H1 (cell line): ENCODE measurements around the gene SCGB2B2. TPM values are rescaled to one million over a fixed set of nuclear protein-coding genes. Genes with fewer than 3 reads are reported as not detected.
"Not testable (repeated sequence)": the region's sequence is repeated elsewhere in the genome, so short reads cannot be mapped to it uniquely, and the experiment has no call there.

Source experiments
- CTCF ChIA-PET: fragments of 300-600 bp; sonication (Branson Sonifier 250); formaldehyde crosslinking; loops from one replicate; lab custom pipeline; 2021; ENCODE audit not compliant: partially characterized antibody; lab: Charles Lee
- POLR2A ChIA-PET: fragments of 300-600 bp; sonication (Branson Sonifier 250); formaldehyde crosslinking; loops from one replicate; lab custom pipeline; 2021; ENCODE audit warnings: inconsistent platforms; ENCODE audit not compliant: partially characterized antibody; lab: Charles Lee
- DNase-seq, 2 experiments: peaks; one replicate each; pipeline versions ENCODE4 v3.0.0 to v3.0.0-alpha.2; 2010 to 2022; ENCODE audit warnings: low spot score in 2 of 2, low read depth in 1 of 2, mixed read lengths in 1 of 2
- FAIRE-seq: peaks from 2 replicates; lab custom pipeline; 2011; peaks lifted over from hg19 to GRCh38; lab: Jason Lieb, UNC
- H2AFZ ChIP-seq: 2 replicates; pipeline ENCODE4 v1.8.1; 2012; ENCODE audit warnings: low read length, inconsistent platforms
- H2AK5ac ChIP-seq: 2 replicates; pipeline ENCODE4 v1.6.1; 2013; ENCODE audit warnings: low read depth, low read length
- H2BK120ac ChIP-seq: replicated peaks from 2 replicates; pipeline ENCODE3; 2013; ENCODE audit warnings: low read depth, low read length, inconsistent platforms
- H2BK12ac ChIP-seq: 2 replicates; pipeline ENCODE4 v1.6.1; 2013; ENCODE audit warnings: low read depth, low read length
- H2BK15ac ChIP-seq: 2 replicates; pipeline ENCODE4 v1.6.1; 2013; ENCODE audit warnings: low read length
- H2BK20ac ChIP-seq: 2 replicates; pipeline ENCODE4 v1.6.1; 2013; ENCODE audit warnings: low read length
- H2BK5ac ChIP-seq: 2 replicates; pipeline ENCODE4 v1.6.1; 2013; ENCODE audit warnings: low read depth, low read length
- H3K14ac ChIP-seq: 2 replicates; pipeline ENCODE4 v1.6.1; 2013; ENCODE audit warnings: inconsistent platforms; ENCODE audit not compliant: insufficient read length
- H3K18ac ChIP-seq: 2 replicates; pipeline ENCODE4 v1.6.1; 2013; ENCODE audit warnings: low read length; ENCODE audit errors: extremely low read depth
- H3K23ac ChIP-seq: 2 replicates; pipeline ENCODE4 v1.6.1; 2013; ENCODE audit warnings: inconsistent platforms; ENCODE audit not compliant: insufficient read length
- H3K23me2 ChIP-seq: 2 replicates; pipeline ENCODE4 v1.6.1; 2013; ENCODE audit warnings: low read depth, low read length
- H3K27ac ChIP-seq: 2 replicates; pipeline ENCODE4 v1.6.1; 2011; ENCODE audit warnings: low read depth, low read length, inconsistent platforms
- H3K27me3 ChIP-seq, 4 experiments: replicated peaks in 1 of 4; 1 replicate in 1 of 4; 2 replicates in 3 of 4; pipeline versions ENCODE4 v1.6.1 to v1.8.1; 2011 to 2013; ENCODE audit warnings: low read length in 3 of 4, mild to moderate bottlenecking in 3 of 4, inconsistent platforms in 2 of 4, mixed read lengths in 2 of 4, moderate library complexity in 1 of 4; ENCODE audit not compliant: control insufficient read depth in 3 of 4, insufficient read depth in 3 of 4; ENCODE audit errors: extremely low read depth in 1 of 4
- H3K36me3 ChIP-seq, 4 experiments: 2 replicates each; pipeline versions ENCODE4 v1.6.1 to v1.8.1; 2011 to 2013; ENCODE audit warnings: mild to moderate bottlenecking in 4 of 4, low read length in 3 of 4, moderate library complexity in 2 of 4, control low read depth in 1 of 4, inconsistent platforms in 1 of 4; ENCODE audit not compliant: insufficient read depth in 4 of 4, control insufficient read depth in 2 of 4
- H3K4ac ChIP-seq: replicated peaks from 2 replicates; pipeline ENCODE3; 2013; ENCODE audit warnings: low read length, low read depth, mixed read lengths, inconsistent platforms; ENCODE audit not compliant: insufficient read length
- H3K4me1 ChIP-seq, 4 experiments: replicated peaks in 1 of 4; 1 replicate in 1 of 4; 2 replicates in 3 of 4; pipeline versions ENCODE4 v1.6.1 to v1.8.1; 2011 to 2013; ENCODE audit warnings: low read length in 3 of 4, inconsistent platforms in 2 of 4, mixed read lengths in 1 of 4; ENCODE audit not compliant: insufficient read depth in 4 of 4, control insufficient read depth in 3 of 4
- H3K4me2 ChIP-seq, 2 experiments: 2 replicates each; pipeline versions ENCODE4 v1.6.1 to v1.8.1; 2011 to 2013; ENCODE audit warnings: low read depth in 2 of 2, low read length in 2 of 2, control low read depth in 1 of 2, inconsistent platforms in 1 of 2, mild to moderate bottlenecking in 1 of 2; ENCODE audit not compliant: insufficient read depth in 1 of 2
- H3K4me3 ChIP-seq, 4 experiments: fragments of 200-600, 300-600 bp in 1 of 4; sonication (generic), shearing (Covaris generic), sonication (Bioruptor Twin) in 1 of 4; 2 replicates each; pipeline versions ENCODE4 v1.5.1 to v1.8.1; 2011 to 2016; ENCODE audit warnings: low read length in 4 of 4, low read depth in 3 of 4, control low read depth in 2 of 4, inconsistent platforms in 2 of 4, mild to moderate bottlenecking in 2 of 4, mixed read lengths in 1 of 4, moderate library complexity in 1 of 4; ENCODE audit not compliant: insufficient read depth in 2 of 4; ENCODE audit errors: extremely low read depth in 1 of 4
- H3K56ac ChIP-seq: replicated peaks from 2 replicates; pipeline ENCODE3; 2013; ENCODE audit warnings: low read depth, mild to moderate bottlenecking, mixed read lengths, low read length, inconsistent platforms; ENCODE audit not compliant: insufficient read length
- H3K79me1 ChIP-seq: 2 replicates; pipeline ENCODE4 v1.6.1; 2013; ENCODE audit warnings: low read depth, low read length, control low read depth
- H3K79me2 ChIP-seq, 2 experiments: 2 replicates each; pipeline versions ENCODE4 v1.6.1 to v1.8.1; 2012 to 2013; ENCODE audit warnings: low read length in 2 of 2, mild to moderate bottlenecking in 2 of 2, inconsistent platforms in 1 of 2; ENCODE audit not compliant: insufficient read depth in 2 of 2, control insufficient read depth in 1 of 2
- H3K9ac ChIP-seq, 4 experiments: replicated peaks in 1 of 4; 1 replicate in 1 of 4; 2 replicates in 3 of 4; pipeline versions ENCODE4 v1.6.1 to v1.8.1; 2011 to 2013; ENCODE audit warnings: low read depth in 3 of 4, low read length in 3 of 4, control low read depth in 2 of 4, mild to moderate bottlenecking in 2 of 4, moderate library complexity in 2 of 4, inconsistent platforms in 1 of 4; ENCODE audit errors: extremely low read depth in 1 of 4
- H3K9me3 ChIP-seq, 2 experiments: 2 replicates each; pipeline versions ENCODE4 v1.6.1 to v1.8.1; 2012 to 2013; ENCODE audit warnings: mild to moderate bottlenecking in 2 of 2, moderate library complexity in 2 of 2, control low read depth in 1 of 2, inconsistent platforms in 1 of 2, low read depth in 1 of 2, low read length in 1 of 2, mixed read lengths in 1 of 2; ENCODE audit not compliant: insufficient read depth in 2 of 2
- H4K20me1 ChIP-seq, 2 experiments: replicated peaks in 1 of 2; 2 replicates each; pipeline versions ENCODE3 to v1.8.1; 2011 to 2013; ENCODE audit warnings: inconsistent platforms in 2 of 2, low read length in 2 of 2, mild to moderate bottlenecking in 1 of 2; ENCODE audit not compliant: insufficient read depth in 2 of 2, control insufficient read depth in 1 of 2
- H4K5ac ChIP-seq: 2 replicates; pipeline ENCODE4 v1.6.1; 2013; ENCODE audit warnings: low read length, low read depth, mixed read lengths, inconsistent platforms; ENCODE audit not compliant: insufficient read length
- H4K8ac ChIP-seq: 2 replicates; pipeline ENCODE4 v1.8.0; 2013; ENCODE audit warnings: mild to moderate bottlenecking, moderate library complexity, low read length, inconsistent platforms; ENCODE audit not compliant: insufficient read depth; ENCODE audit errors: extremely low read depth
- H4K91ac ChIP-seq: replicated peaks from 2 replicates; pipeline ENCODE3; 2013; ENCODE audit warnings: low read length, mixed read lengths, inconsistent platforms; ENCODE audit not compliant: insufficient read length
- WGBS, 2 experiments: shearing (Covaris generic) in 1 of 2; methylation state at CpG; one replicate each; pipeline versions ENCODE4 v1.1.6 to v1.1.7; 2013 to 2015; ENCODE audit warnings: low lambda C conversion rate in 2 of 2, mixed read lengths in 2 of 2, inconsistent platforms in 1 of 2, low coverage in 1 of 2, missing lambda C conversion rate in 1 of 2; ENCODE audit not compliant: insufficient replicate concordance in 2 of 2, insufficient coverage in 1 of 2, insufficient read length in 1 of 2; ENCODE audit errors: extremely low coverage in 1 of 2, missing lambda C conversion rate in 1 of 2; 5-methylcytosine and 5-hydroxymethylcytosine counted together
- polyA plus RNA-seq, 7 experiments: library from polyadenylated mRNA; depleted of rRNA in 3 of 7; stranded (reverse) in 5 of 7; unstranded in 2 of 7; fragments of >200 nt in 5 of 7; fragments of 200-250 nt in 2 of 7; gene quantifications; 1 replicate in 5 of 7; 2 replicates in 1 of 7; 4 replicates in 1 of 7; pipeline versions ENCODE4 v1.2.1 to v1.2.3, GENCODE V29; 2011 to 2013; ENCODE audit warnings: missing spikeins in 2 of 7, mixed read lengths in 2 of 7
- total RNA-seq: library from RNA; stranded (reverse); fragmentation: NEBNext Ultra II Directional; extraction: Animal tissue kit (Norgen Biotek cat#: 25700); gene quantifications from 2 replicates; pipeline ENCODE4 v1.2.1, GENCODE V29; 2021

Gene SCGB2B2
- total and polyA plus RNA-seq, 2 of the 8 experiments (the other 6 are each of a cell fraction or from before 2014, with no cell fraction given): 0.09 TPM; not detected in 1

DNA sequence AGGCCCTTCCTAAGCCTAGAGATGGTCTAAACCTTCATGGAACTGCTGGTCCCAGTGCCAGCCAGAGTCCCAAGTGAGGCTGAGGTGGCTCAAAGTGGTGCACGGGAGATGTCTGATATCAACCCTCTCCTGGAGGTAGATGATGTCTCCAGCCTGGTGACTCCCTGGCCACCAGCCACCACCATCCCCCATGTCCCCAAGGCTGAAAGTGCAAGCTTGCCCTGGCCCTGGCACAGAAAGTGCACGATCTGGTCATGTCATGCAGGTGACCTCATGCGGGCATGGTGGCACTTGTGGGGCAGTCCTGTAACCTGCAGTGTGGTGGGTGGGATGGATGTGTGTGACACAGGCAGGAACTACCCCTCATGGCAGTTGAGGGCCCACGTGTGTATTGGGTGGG, 11.7 kb downstream of the SCGB2B2 start:
- not testable (repeated sequence) for H3K23me2 ChIP-seq, H4K5ac ChIP-seq, FAIRE-seq, H3K56ac ChIP-seq, H3K23ac ChIP-seq, H3K27ac ChIP-seq, H4K91ac ChIP-seq, H3K18ac ChIP-seq, H4K20me1 ChIP-seq, H3K9ac ChIP-seq, H3K36me3 ChIP-seq, H2BK120ac ChIP-seq, H3K79me2 ChIP-seq, H3K14ac ChIP-seq, H2BK12ac ChIP-seq, H3K4me2 ChIP-seq, DNase-seq, H3K4ac ChIP-seq, H2BK15ac ChIP-seq, H3K27me3 ChIP-seq, H2AFZ ChIP-seq, H2BK5ac ChIP-seq, H2AK5ac ChIP-seq, H4K8ac ChIP-seq, H3K79me1 ChIP-seq, H3K4me1 ChIP-seq, H2BK20ac ChIP-seq, H3K4me3 ChIP-seq
- peaks cover 0 to 21% of the 10 kb centered on the region in 2 experiments; a peak in 2 of 4 replicates for H3K9me3 ChIP-seq
- ChIA-PET CTCF (interaction anchor here (5.5 kb wide), 1 partner anchor 25 kb away, joined by 31 read pairs; no protein-coding TSS in a partner anchor), POLR2A (interaction anchor here (1.2 to 1.4 kb wide), 2 partner anchors 11 to 12 kb away, joined by 4 to 6 read pairs; partner anchors contain the start of gene ZNF302)
- WGBS, 2 experiments: 74% methylated on average over 4 of the region's 4 CpGs; no CpG with 5 or more reads in 1 of the 2 experiments
